Endothelial cell of umbilical vein (primary cell): ENCODE measurements around the gene EMP3. TPM values are rescaled to one million over a fixed set of nuclear protein-coding genes. Genes with fewer than 3 reads are reported as not detected.

ENCODE experiments used
- BruUV-seq: library from RNA; stranded (reverse); fragments of 400-500 nt; replicated peaks from 2 replicates; lab custom pipeline; 2021; lab: Mats Ljungman, UMichigan
- CTCF ChIA-PET: fragments of 300-600, 350-600 bp; sonication (Branson Sonifier 250); formaldehyde crosslinking; loops from one replicate; lab custom pipeline; 2021; ENCODE audit warnings: antibody characterized with exemption, inconsistent platforms; lab: Charles Lee
- POLR2A ChIA-PET: fragments of 300-600, 350-600 bp; sonication (Branson Sonifier 250); formaldehyde crosslinking; loops from one replicate; lab custom pipeline; 2021; ENCODE audit warnings: antibody characterized with exemption, inconsistent platforms; lab: Charles Lee
- DNase-seq: peaks from one replicate; pipeline ENCODE4 v3.0.0-alpha.2; 2011; ENCODE audit warnings: low read depth, low spot score
- FAIRE-seq: peaks from 2 replicates; lab custom pipeline; 2011; peaks lifted over from hg19 to GRCh38; lab: Jason Lieb, UNC
- H2AFZ ChIP-seq: 2 replicates; pipeline ENCODE4 v1.6.0; 2012; ENCODE audit warnings: low read depth, low read length, control low read depth, inconsistent platforms
- H3K27ac ChIP-seq: 2 replicates; pipeline ENCODE4 v1.5.1; 2011; ENCODE audit warnings: low read depth, mild to moderate bottlenecking, control low read depth, low read length, moderate library complexity; ENCODE audit not compliant: insufficient read depth
- H3K27me3 ChIP-seq, 2 experiments: 2 replicates each; pipeline versions ENCODE4 v1.6.0 to v1.6.1; 2011; ENCODE audit warnings: low read length in 2 of 2, mixed read lengths in 1 of 2; ENCODE audit not compliant: control insufficient read depth in 2 of 2, insufficient read depth in 2 of 2
- H3K36me3 ChIP-seq, 2 experiments: 2 replicates in 1 of 2; 3 replicates in 1 of 2; pipeline ENCODE4 v1.5.1; 2011; ENCODE audit warnings: low read length in 2 of 2, mild to moderate bottlenecking in 1 of 2, moderate library complexity in 1 of 2; ENCODE audit not compliant: control insufficient read depth in 2 of 2, insufficient read depth in 2 of 2; ENCODE audit errors: extremely low read depth in 1 of 2
- H3K4me1 ChIP-seq: 3 replicates; pipeline ENCODE4 v1.5.1; 2011; ENCODE audit warnings: mild to moderate bottlenecking, low read length; ENCODE audit not compliant: control insufficient read depth, insufficient read depth; ENCODE audit errors: extremely low read depth
- H3K4me2 ChIP-seq: 2 replicates; pipeline ENCODE4 v1.6.1; 2011; ENCODE audit warnings: low read length, control low read depth, mixed read lengths; ENCODE audit not compliant: insufficient read depth
- H3K4me3 ChIP-seq, 3 experiments: fragments of 200-600 bp in 1 of 3; sonication (generic), shearing (Covaris generic) in 1 of 3; replicated peaks in 1 of 3; 2 replicates each; pipeline ENCODE4 v1.5.1; 2011 to 2016; ENCODE audit warnings: control low read depth in 3 of 3, low read length in 3 of 3, mild to moderate bottlenecking in 2 of 3, inconsistent platforms in 1 of 3, low read depth in 1 of 3, moderate library complexity in 1 of 3; ENCODE audit not compliant: insufficient read depth in 1 of 3
- H3K79me2 ChIP-seq: 2 replicates; pipeline ENCODE4 v1.6.0; 2012; ENCODE audit warnings: low read length, inconsistent platforms; ENCODE audit not compliant: control insufficient read depth, insufficient read depth
- H3K9ac ChIP-seq: replicated peaks from 2 replicates; pipeline ENCODE3; 2011; ENCODE audit warnings: low read length, control low read depth; ENCODE audit not compliant: insufficient read depth; ENCODE audit errors: extremely low read depth
- H3K9me1 ChIP-seq: replicated peaks from 3 replicates; pipeline ENCODE4 v1.6.0; 2011; ENCODE audit warnings: mild to moderate bottlenecking, low read length; ENCODE audit not compliant: control insufficient read depth, insufficient read depth; ENCODE audit errors: extremely low read depth
- H3K9me3 ChIP-seq: replicated peaks from 2 replicates; pipeline ENCODE4 v1.5.1; 2012; ENCODE audit warnings: low read length, inconsistent platforms; ENCODE audit not compliant: control insufficient read depth, insufficient read depth
- H4K20me1 ChIP-seq: replicated peaks from 2 replicates; pipeline ENCODE3; 2011; ENCODE audit warnings: mild to moderate bottlenecking, low read length; ENCODE audit not compliant: control insufficient read depth, insufficient read depth; ENCODE audit errors: extremely low read depth
- EZH2 ChIP-seq: IDR thresholded peaks from 2 replicates; pipeline ENCODE4 v1.6.1; 2012; ENCODE audit warnings: borderline replicate concordance, low read depth, mild to moderate bottlenecking, moderate library complexity, low read length, inconsistent platforms; ENCODE audit not compliant: severe bottlenecking
- FOS ChIP-seq: IDR thresholded peaks from 2 replicates; pipeline ENCODE4 v1.6.1; 2011; ENCODE audit warnings: mild to moderate bottlenecking, low read length, moderate library complexity, borderline replicate concordance; ENCODE audit not compliant: insufficient read depth
- GATA2 ChIP-seq: IDR thresholded peaks from 2 replicates; pipeline ENCODE4 v1.7.0; 2011; ENCODE audit warnings: low read depth, mild to moderate bottlenecking, moderate library complexity, mixed read lengths, low read length; ENCODE audit not compliant: insufficient read length, insufficient read depth
- JUN ChIP-seq: IDR thresholded peaks from 2 replicates; pipeline ENCODE4 v1.6.1; 2011; ENCODE audit warnings: borderline replicate concordance, low read depth; ENCODE audit not compliant: insufficient read length, insufficient read depth
- MYC ChIP-seq: IDR thresholded peaks from one replicate; pipeline ENCODE4 v1.6.1; 2011; ENCODE audit warnings: mild to moderate bottlenecking, low read depth, low read length
- POLR2A ChIP-seq: IDR thresholded peaks from 2 replicates; pipeline ENCODE4 v1.6.1; 2012; ENCODE audit warnings: low read depth, mild to moderate bottlenecking, control low read depth, low read length
- POLR2AphosphoS5 ChIP-seq: IDR thresholded peaks from 2 replicates; pipeline ENCODE4 v1.6.1; 2012; ENCODE audit warnings: low read depth, mild to moderate bottlenecking, control low read depth, low read length, moderate library complexity; ENCODE audit not compliant: insufficient read depth
- dilution Hi-C: fragments of 300-500 bp; cut with MboI; formaldehyde crosslinking; loops from one replicate; pipeline ENCODE4 v1.15.0; 2019; ENCODE audit warnings: low sequenced_read_pairs; ENCODE audit not compliant: extremely low pct_ligation_motif_present
- intact Hi-C: fragments of 100-400 bp; cut with micrococcal nuclease; formaldehyde crosslinking; loops from one replicate; pipeline ENCODE4 v1.10.0; 2022
- polyA plus RNA-seq, 4 experiments: library from polyadenylated mRNA; depleted of rRNA in 3 of 4; stranded (reverse) in 3 of 4; unstranded in 1 of 4; fragments of >200 nt; gene quantifications; 2 replicates each; pipeline versions ENCODE4 v1.2.1 to v1.2.3, GENCODE V29; 2011 to 2012; ENCODE audit warnings: missing spikeins in 1 of 4
- total RNA-seq: library from RNA; stranded (reverse); gene quantifications from 2 replicates; pipeline ENCODE4 v1.2.3, GENCODE V29; 2021
- TF ChIP-seq, protein P1 (sequence below), 2 donors: IDR thresholded peaks; 1 replicate in 1 of 2; 2 replicates in 1 of 2; pipeline ENCODE4 v1.5.1; 2011; ENCODE audit warnings: low read length in 2 of 2, mild to moderate bottlenecking in 2 of 2, moderate library complexity in 2 of 2, control low read depth in 1 of 2, inconsistent platforms in 1 of 2, low read depth in 1 of 2; ENCODE audit not compliant: insufficient read depth in 1 of 2; ENCODE audit errors: extremely low read depth in 1 of 2
- TF ChIP-seq, protein P2 (sequence below): IDR thresholded peaks from 2 replicates; pipeline ENCODE4 v1.6.1; 2011; ENCODE audit not compliant: insufficient read depth, insufficient read length

Gene EMP3
- total and polyA plus RNA-seq, 2 donors (not counting 3 experiments of a cell fraction or from before 2014, with no cell fraction given): 127 to 406 TPM

DNA sequence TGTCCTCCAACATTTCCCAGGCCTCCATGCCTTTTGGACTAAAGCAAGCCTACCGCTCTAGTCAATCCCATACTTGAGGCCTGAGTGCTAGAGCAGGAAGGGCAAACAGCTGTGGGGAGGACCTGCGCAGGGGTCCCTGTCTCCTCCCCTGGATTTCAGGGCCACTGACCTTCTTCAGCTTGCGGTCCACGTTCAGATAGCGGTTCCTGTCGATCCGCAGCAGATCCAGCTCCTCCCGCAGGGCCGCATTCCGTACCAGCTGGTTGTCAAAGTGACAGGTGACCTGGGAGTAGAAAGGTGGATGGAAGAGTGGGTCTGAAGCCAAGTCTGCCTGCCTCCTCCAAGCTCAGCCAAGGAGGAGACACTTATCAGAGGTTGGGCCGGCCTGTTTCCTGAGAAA lies 14.0 kb upstream of the EMP3 start:
- no peaks in the 10 kb centered on the region for H3K9me1 ChIP-seq
- no peak for FAIRE-seq
- POLR2A ChIA-PET: interaction anchor here (0.7 kb wide), 1 partner anchor 9 kb away, joined by 3 read pairs; no protein-coding TSS in a partner anchor

More for the DNA sequence above, 14.0 kb upstream of the EMP3 start:
- H3K27ac ChIP-seq: no peak overlapping the region
- H3K4me2 ChIP-seq: no peak overlapping the region
- intact Hi-C loops (loop anchor here (2.0 kb wide), 2 partner anchors 21 to 45 kb away; no protein-coding TSS in a partner anchor), dilution Hi-C loops (no loop called here)
- DNase-seq: no peak
- no peak for TF ChIP-seq JUN
- TF ChIP-seq GATA2: no peak
- TF ChIP-seq, protein P1, sequence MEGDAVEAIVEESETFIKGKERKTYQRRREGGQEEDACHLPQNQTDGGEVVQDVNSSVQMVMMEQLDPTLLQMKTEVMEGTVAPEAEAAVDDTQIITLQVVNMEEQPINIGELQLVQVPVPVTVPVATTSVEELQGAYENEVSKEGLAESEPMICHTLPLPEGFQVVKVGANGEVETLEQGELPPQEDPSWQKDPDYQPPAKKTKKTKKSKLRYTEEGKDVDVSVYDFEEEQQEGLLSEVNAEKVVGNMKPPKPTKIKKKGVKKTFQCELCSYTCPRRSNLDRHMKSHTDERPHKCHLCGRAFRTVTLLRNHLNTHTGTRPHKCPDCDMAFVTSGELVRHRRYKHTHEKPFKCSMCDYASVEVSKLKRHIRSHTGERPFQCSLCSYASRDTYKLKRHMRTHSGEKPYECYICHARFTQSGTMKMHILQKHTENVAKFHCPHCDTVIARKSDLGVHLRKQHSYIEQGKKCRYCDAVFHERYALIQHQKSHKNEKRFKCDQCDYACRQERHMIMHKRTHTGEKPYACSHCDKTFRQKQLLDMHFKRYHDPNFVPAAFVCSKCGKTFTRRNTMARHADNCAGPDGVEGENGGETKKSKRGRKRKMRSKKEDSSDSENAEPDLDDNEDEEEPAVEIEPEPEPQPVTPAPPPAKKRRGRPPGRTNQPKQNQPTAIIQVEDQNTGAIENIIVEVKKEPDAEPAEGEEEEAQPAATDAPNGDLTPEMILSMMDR (IDR thresholded peaks at IDR 0.05; ENCODE audit: extremely low read depth in 1 of 2, insufficient read depth in 1 of 2, low read depth in 1 of 2, low read length in 2 of 2): no peak
- TF ChIP-seq POLR2A: no peak
- TF ChIP-seq, protein P2, sequence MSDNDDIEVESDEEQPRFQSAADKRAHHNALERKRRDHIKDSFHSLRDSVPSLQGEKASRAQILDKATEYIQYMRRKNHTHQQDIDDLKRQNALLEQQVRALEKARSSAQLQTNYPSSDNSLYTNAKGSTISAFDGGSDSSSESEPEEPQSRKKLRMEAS: no peak
- TF ChIP-seq POLR2AphosphoS5: no peak
- no peak for TF ChIP-seq MYC
- no peak for TF ChIP-seq FOS
- TF ChIP-seq EZH2: no peak
- no TSS peak for BruUV-seq
- no peaks in the 10 kb centered on the region for H4K20me1 ChIP-seq
- H3K4me1 ChIP-seq: peaks cover 20% of the 10 kb centered on the region
- CTCF ChIA-PET: no interaction called here
- no peaks in the 10 kb centered on the region for H3K27me3 ChIP-seq
- H3K36me3 ChIP-seq: no peaks in the 10 kb centered on the region
- no peaks in the 10 kb centered on the region for H3K9me3 ChIP-seq
- no peak overlapping the region for H2AFZ ChIP-seq
- H3K79me2 ChIP-seq: no peaks in the 10 kb centered on the region
- H3K4me3 ChIP-seq: no peak overlapping the region
- H3K9ac ChIP-seq: no peak overlapping the region
